Caco-2 (cell line): ENCODE measurements around the gene MYOF. TPM values are rescaled to one million over a fixed set of nuclear protein-coding genes. Genes with fewer than 3 reads are reported as not detected.

ENCODE experiments used
- BruUV-seq: library from RNA; stranded (reverse); fragments of 400-500 nt; replicated peaks from 2 replicates; lab custom pipeline; 2021; lab: Mats Ljungman, UMichigan
- CTCF ChIA-PET: fragments of 300-600 bp; sonication (Branson Sonifier 250); formaldehyde crosslinking; loops from one replicate; lab custom pipeline; 2022; ENCODE audit warnings: antibody characterized with exemption; lab: Charles Lee
- POLR2A ChIA-PET: fragments of 300-600 bp; sonication (Branson Sonifier 250); formaldehyde crosslinking; loops from one replicate; lab custom pipeline; 2022; ENCODE audit warnings: antibody characterized with exemption; lab: Charles Lee
- DNase-seq, 2 experiments: peaks; one replicate each; pipeline versions ENCODE4 v3.0.0 to v3.0.0-alpha.2; 2020 to 2022
- H3K27me3 ChIP-seq: replicated peaks from 2 replicates; pipeline ENCODE4 v1.6.0; 2011; ENCODE audit warnings: low read length; ENCODE audit not compliant: control insufficient read depth, insufficient read depth
- H3K36me3 ChIP-seq: 2 replicates; pipeline ENCODE4 v1.5.1; 2011; ENCODE audit warnings: low read length; ENCODE audit not compliant: control insufficient read depth, insufficient read depth
- H3K4me1 ChIP-seq: fragments of 250-450 bp; sonication (Bioruptor Pico); 2 replicates; pipeline ENCODE4 v1.5.1; 2020; ENCODE audit warnings: mild to moderate bottlenecking
- H3K4me3 ChIP-seq: 2 replicates; pipeline ENCODE4 v1.5.1; 2011; ENCODE audit warnings: low read depth, mild to moderate bottlenecking, control low read depth, low read length
- H3K9me3 ChIP-seq: fragments of 250-450 bp; sonication (Bioruptor Pico); 2 replicates; pipeline ENCODE4 v1.5.1; 2020; ENCODE audit warnings: mild to moderate bottlenecking, moderate library complexity
- H3K27ac Mint-ChIP-seq: one replicate; pipeline ENCODE4 v1.8.0; 2022; ENCODE audit warnings: mixed read lengths; ENCODE audit not compliant: unreplicated experiment
- H3K27me3 Mint-ChIP-seq: one replicate; pipeline ENCODE4 v1.8.0; 2022; ENCODE audit warnings: mixed read lengths; ENCODE audit not compliant: insufficient read depth, unreplicated experiment
- H3K36me3 Mint-ChIP-seq: one replicate; pipeline ENCODE4 v1.8.0; 2022; ENCODE audit warnings: mild to moderate bottlenecking, mixed read lengths; ENCODE audit not compliant: insufficient read depth, unreplicated experiment
- H3K4me1 Mint-ChIP-seq: one replicate; pipeline ENCODE4 v1.8.0; 2022; ENCODE audit warnings: low read depth, mixed read lengths; ENCODE audit not compliant: unreplicated experiment
- H3K4me3 Mint-ChIP-seq: one replicate; pipeline ENCODE4 v1.8.0; 2022; ENCODE audit warnings: mild to moderate bottlenecking, moderate library complexity, mixed read lengths; ENCODE audit not compliant: unreplicated experiment
- H3K9me3 Mint-ChIP-seq: one replicate; pipeline ENCODE4 v1.8.0; 2022; ENCODE audit warnings: mixed read lengths; ENCODE audit not compliant: unreplicated experiment
- CTCF ChIP-seq, 2 experiments: fragments of 200-600 bp in 1 of 2; IDR thresholded peaks; 1 replicate in 1 of 2; 2 replicates in 1 of 2; pipeline versions ENCODE4 v1.5.1 to v1.8.0; 2011 to 2022; ENCODE audit warnings: antibody characterized with exemption in 1 of 2, control low read depth in 1 of 2, inconsistent platforms in 1 of 2, low read depth in 1 of 2, low read length in 1 of 2, mild to moderate bottlenecking in 1 of 2, moderate library complexity in 1 of 2; ENCODE audit not compliant: insufficient read depth in 1 of 2, severe bottlenecking in 1 of 2, unreplicated experiment in 1 of 2
- intact Hi-C: fragments of 100-400 bp; cut with micrococcal nuclease; formaldehyde crosslinking; loops from one replicate; pipeline ENCODE4 v1.10.0; 2022; ENCODE audit not compliant: unreplicated experiment
- total RNA-seq: library from RNA; stranded (reverse); gene quantifications from 2 replicates; pipeline ENCODE4 v1.2.3, GENCODE V29; 2022

MYOF gene
- total RNA-seq, 1 experiment from 2014 or later: 148 TPM

- no peaks in the 10 kb centered on the region for H3K27me3 ChIP-seq
- H3K4me1 ChIP-seq: peaks cover 65% of the 10 kb centered on the region
- no peaks in the 10 kb centered on the region for H3K9me3 Mint-ChIP-seq
- POLR2A ChIA-PET: interaction anchor here (0.5 to 4.0 kb wide), 9 partner anchors 12 to 35 kb away, joined by 4 to 48 read pairs (median 9); partner anchors contain the start of gene MYOF
- peak; percentile 90 to 96 for DNase-seq
- H3K4me3 ChIP-seq: no peak overlapping the region
- no peaks in the 10 kb centered on the region for H3K9me3 ChIP-seq
- no peaks in the 10 kb centered on the region for H3K27me3 Mint-ChIP-seq
- intact Hi-C loops: loop anchor here (1.0 to 2.0 kb wide), 4 partner anchors 14 to 40 kb away; partner anchors contain the start of gene MYOF
- H3K4me3 Mint-ChIP-seq: peak overlapping the region; percentile 69
- H3K36me3 ChIP-seq: peaks cover 3% of the 10 kb centered on the region; the same call in 1 of the 2 replicates
- H3K36me3 Mint-ChIP-seq: peaks cover 87% of the 10 kb centered on the region
- BruUV-seq: no TSS peak
- no peak for TF ChIP-seq CTCF (IDR thresholded peaks at IDR 0.05; ENCODE audit: insufficient read depth in 1 of 2, low read depth in 1 of 2, low read length in 1 of 2, severe bottlenecking in 1 of 2, unreplicated experiment in 1 of 2)
- peaks cover 51% of the 10 kb centered on the region for H3K4me1 Mint-ChIP-seq
- H3K27ac Mint-ChIP-seq: peak overlapping the region; percentile 98
- CTCF ChIA-PET: interaction anchor here (0.6 to 1.9 kb wide), 10 partner anchors 12 to 54 kb away, joined by 3 to 10 read pairs (median 3); partner anchors contain the start of gene MYOF
Measured at GRCh38 chr10:93458821-93459257, 23.3 kb downstream of the MYOF start.

GRCh38 chr10:93457511-93457910 lies 24.6 kb downstream of the MYOF start:
- Histone ChIP-seq H3K27me3 (no peaks in the 10 kb centered on the region), H3K9me3 (no peaks in the 10 kb centered on the region), H3K4me3 (no peak overlapping the region), H3K36me3 (peaks cover 4% of the 10 kb centered on the region), H3K4me1 (peaks cover 56% of the 10 kb centered on the region)
- H3K9me3 Mint-ChIP-seq: no peaks in the 10 kb centered on the region
- no TSS peak for BruUV-seq
- CTCF ChIA-PET: interaction anchor here (0.5 to 1.8 kb wide), 3 partner anchors 25 to 93 kb away, joined by 4 to 5 read pairs (median 4); partner anchors contain the start of gene MYOF
- intact Hi-C loops: no loop called here
- no peaks in the 10 kb centered on the region for H3K27me3 Mint-ChIP-seq
- H3K36me3 Mint-ChIP-seq: peaks cover 91% of the 10 kb centered on the region
- no peak for TF ChIP-seq CTCF (IDR thresholded peaks at IDR 0.05; ENCODE audit: insufficient read depth in 1 of 2, low read depth in 1 of 2, low read length in 1 of 2, severe bottlenecking in 1 of 2, unreplicated experiment in 1 of 2)
- H3K27ac Mint-ChIP-seq: peak overlapping the region; percentile 90
- peaks cover 42% of the 10 kb centered on the region for H3K4me1 Mint-ChIP-seq
- H3K4me3 Mint-ChIP-seq: no peak overlapping the region
- POLR2A ChIA-PET: interaction anchor here (0.6 to 4.0 kb wide), 6 partner anchors 9 to 99 kb away, joined by 3 to 48 read pairs (median 12); no protein-coding TSS in a partner anchor
- DNase-seq: no peak

- ChIA-PET POLR2A (interaction anchor here (2.1 to 4.0 kb wide), 2 partner anchors 10 to 19 kb away, joined by 9 to 48 read pairs; no protein-coding TSS in a partner anchor), CTCF (interaction anchor here (1.1 to 1.8 kb wide), 2 partner anchors 11 to 26 kb away, joined by 3 to 5 read pairs; partner anchors contain the start of gene MYOF)
- H3K36me3 Mint-ChIP-seq: peaks cover 91% of the 10 kb centered on the region
- no peaks in the 10 kb centered on the region for H3K9me3 Mint-ChIP-seq
- Histone ChIP-seq H3K9me3 (no peaks in the 10 kb centered on the region), H3K36me3 (peaks cover 4% of the 10 kb centered on the region), H3K4me1 (peaks cover 54% of the 10 kb centered on the region), H3K27me3 (no peaks in the 10 kb centered on the region), H3K4me3 (no peak overlapping the region)
- peak overlapping the region; percentile 90 for H3K27ac Mint-ChIP-seq
- H3K4me3 Mint-ChIP-seq: peak overlapping the region; percentile 58
- intact Hi-C loops: no loop called here
- DNase-seq: no peak
- peaks cover 45% of the 10 kb centered on the region for H3K4me1 Mint-ChIP-seq
- no TSS peak for BruUV-seq
- no peaks in the 10 kb centered on the region for H3K27me3 Mint-ChIP-seq
- TF ChIP-seq CTCF (IDR thresholded peaks at IDR 0.05; ENCODE audit: insufficient read depth in 1 of 2, low read depth in 1 of 2, low read length in 1 of 2, severe bottlenecking in 1 of 2, unreplicated experiment in 1 of 2): no peak
Measured at GRCh38 chr10:93456480-93456879, 25.7 kb downstream of the MYOF start.
